ENCODE measurements around the gene GNPDA2.

The GNPDA2 gene

DNA sequence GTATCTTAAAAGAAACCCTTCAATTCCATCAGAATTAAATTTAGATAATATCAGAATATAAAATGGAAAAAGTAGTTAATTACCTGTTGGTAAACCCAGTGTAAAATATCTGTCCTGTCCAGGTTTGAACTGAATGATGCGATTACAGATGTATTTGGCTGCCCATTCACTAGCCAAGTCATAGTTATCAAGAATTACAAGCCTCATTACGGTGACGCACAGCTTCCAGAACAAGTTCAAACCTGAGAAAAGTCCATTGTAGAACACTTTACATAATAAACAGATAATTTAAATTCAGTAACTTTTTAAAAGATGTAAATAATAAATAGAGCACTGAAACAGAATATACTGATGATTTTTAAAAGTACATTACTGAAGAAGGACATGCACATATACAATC is 4.4 kb downstream of the GNPDA2 start:
- Mint-ChIP-seq H3K4me1 (peaks cover 50% of the 10 kb centered on the region), H3K9me3 (no peaks in the 10 kb centered on the region)

DNA sequence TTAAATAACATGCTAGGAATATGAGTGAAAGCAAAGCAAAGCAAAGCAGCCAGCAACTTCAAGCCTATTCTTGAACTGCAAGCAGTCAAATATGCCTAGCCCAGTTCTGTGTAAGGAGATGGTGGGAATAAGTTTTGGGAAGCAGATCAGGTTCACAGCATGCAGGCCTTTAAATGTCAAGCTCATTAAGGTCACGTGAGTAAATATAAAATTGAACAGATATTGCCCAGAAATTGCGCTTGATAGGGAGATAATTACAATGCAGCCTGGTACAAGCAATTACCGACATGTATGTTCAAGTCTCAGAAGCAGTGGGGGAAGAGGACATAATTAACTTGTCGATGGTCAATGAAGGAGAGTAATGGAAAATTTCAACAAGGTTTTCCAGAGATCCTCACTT is 6.0 kb downstream of the GNPDA2 start:
- H3K36me3 Mint-ChIP-seq (ENCODE audit: low read depth), result peaks cover 12% of the 10 kb centered on the region
- H3K27me3 Mint-ChIP-seq, result no peaks in the 10 kb centered on the region
- DNase-seq (no peak), ATAC-seq (no peak)
- no peak overlapping the region for H3K27ac Mint-ChIP-seq
- no peak overlapping the region for H3K4me3 Mint-ChIP-seq
- no peaks in the 10 kb centered on the region for H3K9me3 Mint-ChIP-seq
- peaks cover 41% of the 10 kb centered on the region for H3K4me1 Mint-ChIP-seq

More for the DNA sequence above, 4.4 kb downstream of the GNPDA2 start:
- H3K4me3 Mint-ChIP-seq, result no peak overlapping the region
- DNase-seq (no peak), ATAC-seq (no peak)
- peaks cover 7% of the 10 kb centered on the region for H3K36me3 Mint-ChIP-seq (ENCODE audit: low read depth)
- H3K27me3 Mint-ChIP-seq, result no peaks in the 10 kb centered on the region
- H3K27ac Mint-ChIP-seq, result no peak overlapping the region

GRCh38 chr4:44716597-44716996 is 9.8 kb downstream of the GNPDA2 start:
- DNase-seq (no peak), ATAC-seq (no peak)
- H3K36me3 Mint-ChIP-seq (ENCODE audit: low read depth), result peaks cover 22% of the 10 kb centered on the region
- H3K9me3 Mint-ChIP-seq, result no peaks in the 10 kb centered on the region
- H3K4me3 Mint-ChIP-seq, result no peak overlapping the region
- no peaks in the 10 kb centered on the region for H3K27me3 Mint-ChIP-seq
- H3K4me1 Mint-ChIP-seq, result peaks cover 16% of the 10 kb centered on the region
- H3K27ac Mint-ChIP-seq, result no peak overlapping the region

DNA sequence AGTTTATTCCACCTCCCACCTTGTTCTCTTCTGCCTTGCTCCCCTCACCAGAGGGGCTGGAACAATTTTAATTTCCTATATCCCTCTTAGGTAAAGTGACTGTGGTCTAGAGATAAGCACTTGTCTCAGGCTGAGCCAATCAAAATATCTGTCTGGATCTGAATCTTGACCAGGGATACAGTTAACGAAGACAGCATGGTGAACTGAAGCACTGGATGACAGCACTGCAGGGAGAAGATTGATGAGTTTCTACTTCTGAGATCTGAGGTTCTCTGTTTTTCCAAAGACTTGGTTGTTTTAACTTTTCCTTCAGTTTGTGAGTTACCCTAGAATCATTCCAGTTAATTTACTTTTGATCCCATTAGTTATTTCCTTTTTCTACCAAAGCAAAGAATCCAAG is 13.2 kb downstream of the GNPDA2 start:
- Mint-ChIP-seq H3K27ac (no peak overlapping the region), H3K9me3 (no peaks in the 10 kb centered on the region), H3K4me1 (peaks cover 2% of the 10 kb centered on the region), H3K4me3 (no peak overlapping the region), H3K36me3 (ENCODE audit: low read depth) (peaks cover 15% of the 10 kb centered on the region), H3K27me3 (no peaks in the 10 kb centered on the region)
- DNase-seq (no peak), ATAC-seq (no peak)

DNA sequence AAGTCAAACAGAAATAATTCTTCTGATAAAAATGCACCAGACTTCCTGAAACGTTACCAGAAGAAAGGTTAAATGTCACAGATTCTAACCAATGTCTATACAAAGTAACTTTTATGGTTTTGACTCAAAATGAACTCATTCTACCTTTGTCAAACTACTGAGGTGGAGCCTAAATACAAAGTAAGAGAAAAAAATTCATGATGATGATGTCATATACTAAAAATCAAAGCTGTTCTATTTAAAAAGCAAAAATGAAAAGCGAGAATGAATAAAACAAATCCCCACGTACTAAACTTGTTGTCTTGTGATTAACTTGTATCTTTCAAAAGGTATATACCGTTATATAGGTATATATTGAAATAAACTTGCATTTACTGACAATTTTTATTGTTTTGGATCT is 21.7 kb downstream of the GNPDA2 start:
- Mint-ChIP-seq H3K9me3 (no peaks in the 10 kb centered on the region), H3K4me3 (no peak overlapping the region), H3K36me3 (ENCODE audit: low read depth) (peaks cover 35% of the 10 kb centered on the region), H3K27ac (no peak overlapping the region), H3K4me1 (no peaks in the 10 kb centered on the region), H3K27me3 (no peaks in the 10 kb centered on the region)
- no peak for ATAC-seq
- no peak for DNase-seq

GRCh38 chr4:44701037-44701436 is 25.3 kb downstream of the GNPDA2 start:
- Mint-ChIP-seq H3K4me3 (no peak overlapping the region), H3K27me3 (no peaks in the 10 kb centered on the region), H3K4me1 (no peaks in the 10 kb centered on the region), H3K9me3 (no peaks in the 10 kb centered on the region), H3K27ac (no peak overlapping the region), H3K36me3 (ENCODE audit: low read depth) (peaks cover 59% of the 10 kb centered on the region)
- no peak for ATAC-seq
- no peak for DNase-seq

DNA sequence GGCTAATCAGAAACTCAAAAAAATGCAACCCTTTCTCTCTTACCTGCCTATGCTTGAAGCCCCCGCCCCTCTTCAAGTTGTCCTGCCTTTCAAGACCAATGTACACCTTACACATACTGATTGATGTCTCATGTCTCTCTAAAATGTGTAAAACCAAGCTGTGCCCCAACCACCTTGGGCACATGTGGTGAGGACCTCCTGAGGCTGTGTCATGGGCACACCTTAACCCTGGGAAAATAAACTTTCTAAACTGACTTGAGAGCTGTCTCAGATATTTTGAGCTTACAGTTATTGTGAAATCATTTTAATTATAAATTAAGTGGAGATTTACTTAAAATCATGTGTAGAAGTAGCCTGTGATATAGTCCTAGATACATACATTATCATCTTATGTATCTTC is 25.9 kb downstream of the GNPDA2 start:
- ATAC-seq (no peak), DNase-seq (no peak)
- H3K36me3 Mint-ChIP-seq (ENCODE audit: low read depth), result peaks cover 60% of the 10 kb centered on the region
- H3K4me3 Mint-ChIP-seq, result no peak overlapping the region
- no peaks in the 10 kb centered on the region for H3K4me1 Mint-ChIP-seq
- no peak overlapping the region for H3K27ac Mint-ChIP-seq
- H3K9me3 Mint-ChIP-seq, result no peaks in the 10 kb centered on the region
- H3K27me3 Mint-ChIP-seq, result no peaks in the 10 kb centered on the region

DNA sequence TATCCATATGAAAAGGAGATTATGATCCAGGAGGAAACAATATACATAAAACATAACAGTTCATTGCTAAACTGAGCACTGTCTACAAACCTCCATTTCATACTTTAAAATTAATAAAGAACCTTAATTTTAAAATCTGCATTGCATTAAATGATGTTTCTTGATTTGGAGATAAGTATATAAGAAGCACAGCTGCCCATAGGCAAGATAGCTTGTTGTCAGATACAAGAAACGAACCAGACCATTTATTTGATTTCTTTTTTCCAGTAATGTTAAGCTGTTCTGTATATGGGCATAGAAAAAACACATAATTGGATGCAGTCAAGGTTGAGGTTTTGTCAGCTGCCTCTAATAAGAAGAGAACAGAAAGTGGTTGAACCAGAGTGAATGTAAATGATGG is 41.7 kb downstream of the GNPDA2 start:
- DNase-seq, result no peak
- H3K9me3 Mint-ChIP-seq, result no peaks in the 10 kb centered on the region
- H3K27me3 Mint-ChIP-seq, result no peaks in the 10 kb centered on the region
- ATAC-seq, result no peak
- peak overlapping the region; percentile 23 for H3K27ac Mint-ChIP-seq
- no peak overlapping the region for H3K4me3 Mint-ChIP-seq
- H3K4me1 Mint-ChIP-seq, result peaks cover 28% of the 10 kb centered on the region
- peaks cover 61% of the 10 kb centered on the region for H3K36me3 Mint-ChIP-seq (ENCODE audit: low read depth)

DNA sequence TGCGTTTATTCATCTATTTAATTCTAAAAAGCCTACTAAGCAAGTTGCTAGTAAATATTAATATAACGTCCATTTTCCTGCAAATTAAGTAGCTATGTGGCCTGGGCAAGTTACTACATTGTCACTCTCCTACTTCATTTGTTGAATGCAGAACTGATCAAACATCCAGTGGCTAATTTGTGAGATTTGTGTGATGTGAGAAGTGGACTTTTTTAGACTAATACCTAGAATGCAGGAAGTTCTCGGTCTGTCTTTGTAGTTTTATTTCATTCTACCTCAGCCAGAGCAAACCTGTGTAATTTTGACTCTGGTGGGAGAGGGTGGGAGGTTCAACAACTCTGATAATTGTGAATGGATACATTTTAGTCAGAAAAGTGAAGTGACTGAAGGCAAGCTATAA is 47.3 kb downstream of the GNPDA2 start:
- ATAC-seq, result no peak

GRCh38 chr4:44678094-44679041 is 48.0 kb downstream of the GNPDA2 start, which contains the start of gene GUF1:
GUF1 (plus strand) TSS chr4:44678420; CDS start chr4:44678623, 203 bp downstream.
- ATAC-seq (peak; percentile 93), DNase-seq (peak; percentile 86)
- peak within 1 kb of the TSS; percentile 94 for H3K4me3 Mint-ChIP-seq
- peaks cover 2% of the 10 kb centered on the region for H3K27me3 Mint-ChIP-seq
- H3K27ac Mint-ChIP-seq, result peak within 1 kb of the TSS; percentile 96
- no peaks in the 10 kb centered on the region for H3K9me3 Mint-ChIP-seq
- peaks cover 16% of the 10 kb centered on the region for H3K36me3 Mint-ChIP-seq (ENCODE audit: low read depth)
- peaks cover 32% of the 10 kb centered on the region for H3K4me1 Mint-ChIP-seq

More for the DNA sequence above, 47.3 kb downstream of the GNPDA2 start:
- peaks cover 32% of the 10 kb centered on the region for H3K4me1 Mint-ChIP-seq
- peak overlapping the region; percentile 94 for H3K4me3 Mint-ChIP-seq
- H3K27me3 Mint-ChIP-seq, result peaks cover 2% of the 10 kb centered on the region
- H3K36me3 Mint-ChIP-seq (ENCODE audit: low read depth), result peaks cover 18% of the 10 kb centered on the region
- peak overlapping the region; percentile 96 for H3K27ac Mint-ChIP-seq
- H3K9me3 Mint-ChIP-seq, result no peaks in the 10 kb centered on the region
- DNase-seq, result no peak

DNA sequence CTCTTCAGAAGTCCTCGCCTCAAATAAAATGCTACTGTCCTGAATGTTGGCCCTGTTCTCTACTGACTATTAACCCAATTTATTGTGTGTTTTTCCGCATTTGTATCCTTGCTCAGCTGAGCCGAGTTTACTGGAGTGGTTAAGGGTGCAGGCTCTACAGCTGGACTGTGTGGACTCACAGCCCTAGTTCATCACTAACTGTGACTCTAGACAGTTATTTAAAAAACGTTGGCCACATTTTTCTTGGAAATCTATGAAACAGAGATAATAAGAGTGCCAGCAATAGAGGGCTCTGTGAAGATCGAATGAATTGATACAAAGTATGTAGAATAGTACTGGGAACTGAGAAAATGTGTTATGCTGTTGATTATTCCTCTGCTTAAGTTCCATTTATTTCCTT is 51.0 kb downstream of the GNPDA2 start:
- H3K27ac Mint-ChIP-seq, result no peak overlapping the region
- no peaks in the 10 kb centered on the region for H3K9me3 Mint-ChIP-seq
- peaks cover 6% of the 10 kb centered on the region for H3K27me3 Mint-ChIP-seq
- no peak overlapping the region for H3K4me3 Mint-ChIP-seq
- ATAC-seq (no peak), DNase-seq (no peak)
- H3K4me1 Mint-ChIP-seq, result peaks cover 15% of the 10 kb centered on the region
- no peaks in the 10 kb centered on the region for H3K36me3 Mint-ChIP-seq (ENCODE audit: low read depth)

DNA sequence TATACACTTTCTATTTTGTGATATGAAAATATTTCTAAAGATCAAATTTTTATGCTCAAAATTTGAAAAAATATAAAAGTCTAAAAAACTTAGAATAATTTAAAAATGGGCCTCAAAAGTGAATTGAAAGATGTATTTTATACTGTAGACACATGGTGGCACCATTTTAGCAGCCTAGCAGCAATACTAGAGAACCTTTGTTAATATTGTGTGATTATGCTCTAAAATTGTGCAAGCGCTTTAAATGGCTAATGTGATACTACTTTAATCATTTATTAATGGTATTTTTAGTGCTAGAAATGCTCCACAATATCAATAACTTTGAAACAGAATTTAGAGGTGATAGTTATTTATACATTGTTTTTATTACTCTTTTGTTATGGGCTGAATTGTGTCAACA is 51.9 kb downstream of the GNPDA2 start:
- Mint-ChIP-seq H3K4me3 (no peak overlapping the region), H3K27me3 (peaks cover 6% of the 10 kb centered on the region), H3K36me3 (ENCODE audit: low read depth) (no peaks in the 10 kb centered on the region), H3K4me1 (peaks cover 11% of the 10 kb centered on the region), H3K27ac (no peak overlapping the region), H3K9me3 (no peaks in the 10 kb centered on the region)
- ATAC-seq (no peak), DNase-seq (no peak)

DNA sequence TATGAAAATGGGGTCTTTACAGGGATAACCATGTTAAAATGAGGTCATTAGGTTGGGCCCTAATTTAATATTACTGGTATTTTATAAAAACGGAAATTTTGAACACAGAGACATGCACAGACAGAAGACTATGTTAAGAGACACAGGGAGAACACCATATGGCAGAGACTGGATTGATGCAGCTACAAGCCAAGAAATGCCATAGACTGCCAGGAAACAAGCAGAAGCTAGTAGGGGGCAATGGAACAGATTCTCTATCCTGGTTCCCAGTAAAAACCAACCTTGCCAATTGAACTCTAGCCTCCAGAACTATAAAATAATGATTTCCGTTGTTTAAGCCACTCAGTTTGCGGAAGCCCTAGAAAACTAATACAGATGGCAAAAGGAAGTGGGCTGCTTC is 54.7 kb downstream of the GNPDA2 start:
- H3K27me3 Mint-ChIP-seq, result peaks cover 5% of the 10 kb centered on the region
- no peak overlapping the region for H3K4me3 Mint-ChIP-seq
- DNase-seq, result no peak
- H3K27ac Mint-ChIP-seq, result no peak overlapping the region
- no peaks in the 10 kb centered on the region for H3K36me3 Mint-ChIP-seq (ENCODE audit: low read depth)
- no peaks in the 10 kb centered on the region for H3K4me1 Mint-ChIP-seq
- no peaks in the 10 kb centered on the region for H3K9me3 Mint-ChIP-seq
- ATAC-seq, result no peak

- Mint-ChIP-seq H3K9me3 (no peaks in the 10 kb centered on the region), H3K4me3 (no peak overlapping the region), H3K27ac (no peak overlapping the region), H3K4me1 (no peaks in the 10 kb centered on the region), H3K27me3 (peaks cover 5% of the 10 kb centered on the region), H3K36me3 (ENCODE audit: low read depth) (no peaks in the 10 kb centered on the region)
- ATAC-seq (no peak), DNase-seq (no peak)
Measured at GRCh38 chr4:44670506-44671199, 55.7 kb downstream of the GNPDA2 start.

- DNase-seq, result no peak
- ATAC-seq, result no peak
- Mint-ChIP-seq H3K4me3 (no peak overlapping the region), H3K4me1 (no peaks in the 10 kb centered on the region), H3K27me3 (peaks cover 5% of the 10 kb centered on the region), H3K36me3 (ENCODE audit: low read depth) (no peaks in the 10 kb centered on the region), H3K27ac (no peak overlapping the region), H3K9me3 (no peaks in the 10 kb centered on the region)
Measured at GRCh38 chr4:44668526-44668925, 57.8 kb downstream of the GNPDA2 start.
